GM21529 (cell line): ENCODE data around the gene ZNRF2.
"Not testable (repeated sequence)": the region's sequence is repeated elsewhere in the genome, so short reads cannot be mapped to it uniquely, and the experiment has no call there.

Source experiments
- ATAC-seq: cut with Tn5 transposase; IDR thresholded peaks from one replicate; pipeline ENCODE4 v1.9.1; 2021; ENCODE audit not compliant: unreplicated experiment

ZNRF2 gene

GRCh38 chr7:30260246-30260768 lies 24.1 kb upstream of the ZNRF2 start:
- no peak for ATAC-seq

- no peak for ATAC-seq
These were observed 21.2 kb upstream of the ZNRF2 start for GRCh38 chr7:30263090-30263710.

GRCh38 chr7:30264052-30264451 lies 20.3 kb upstream of the ZNRF2 start:
- ATAC-seq: no peak

GRCh38 chr7:30265189-30265588 lies 19.2 kb upstream of the ZNRF2 start:
- ATAC-seq: not testable (repeated sequence)

GRCh38 chr7:30266686-30267085 lies 17.7 kb upstream of the ZNRF2 start:
- no peak for ATAC-seq

- no peak for ATAC-seq
These were observed 15.8 kb upstream of the ZNRF2 start for GRCh38 chr7:30268586-30268985.

- no peak for ATAC-seq
These were observed 14.9 kb upstream of the ZNRF2 start for GRCh38 chr7:30269490-30269889.

- no peak for ATAC-seq
These were observed 13.5 kb upstream of the ZNRF2 start for GRCh38 chr7:30270921-30271320.

- no peak for ATAC-seq
These were observed 12.3 kb upstream of the ZNRF2 start for GRCh38 chr7:30272126-30272525.

- no peak for ATAC-seq
These were observed 10.8 kb upstream of the ZNRF2 start for GRCh38 chr7:30273552-30273951.

GRCh38 chr7:30274641-30275040 lies 9.8 kb upstream of the ZNRF2 start:
- ATAC-seq: no peak

GRCh38 chr7:30276203-30276900 lies 8.0 kb upstream of the ZNRF2 start:
- ATAC-seq: peak; percentile 78

GRCh38 chr7:30278376-30278775 lies 6.0 kb upstream of the ZNRF2 start:
- ATAC-seq: no peak

GRCh38 chr7:30278849-30279652 lies 5.3 kb upstream of the ZNRF2 start:
- ATAC-seq: no peak

GRCh38 chr7:30279653-30279904 lies 4.8 kb upstream of the ZNRF2 start:
- ATAC-seq: no peak

- ATAC-seq: no peak
These were observed 3.8 kb upstream of the ZNRF2 start for GRCh38 chr7:30280631-30281030.

- ATAC-seq: no peak
These were observed 3.1 kb upstream of the ZNRF2 start for GRCh38 chr7:30281263-30281662.

GRCh38 chr7:30281791-30282190 lies 2.6 kb upstream of the ZNRF2 start:
- no peak for ATAC-seq

GRCh38 chr7:30282735-30283134 lies 1.7 kb upstream of the ZNRF2 start:
- no peak for ATAC-seq

GRCh38 chr7:30285067-30285535 lies 704 bp downstream of the ZNRF2 start:
- peak; percentile 15 for ATAC-seq

- ATAC-seq: peak; percentile 0
These were observed 1.3 kb downstream of the ZNRF2 start for GRCh38 chr7:30285536-30286284.
